Endodermal cell (in vitro differentiated cells): ENCODE results near the gene CX3CL1. TPM values are rescaled to one million over a fixed set of nuclear protein-coding genes. Genes with fewer than 3 reads are reported as not detected.
A peak's percentile ranks its signal among the peaks of the same experiment; 100 is the strongest.

Experiments
- DNase-seq: peaks from one replicate; pipeline ENCODE4 v3.0.0-alpha.2; 2017
- H3K27ac ChIP-seq: 2 replicates; pipeline ENCODE4 v1.5.1; 2013; ENCODE audit warnings: mild to moderate bottlenecking, low read depth, low read length, moderate library complexity
- H3K27me3 ChIP-seq: 2 replicates; pipeline ENCODE4 v1.6.1; 2013; ENCODE audit warnings: mild to moderate bottlenecking, low read length, moderate library complexity; ENCODE audit not compliant: insufficient read depth, control insufficient read depth, poor library complexity, severe bottlenecking
- H3K36me3 ChIP-seq: 2 replicates; pipeline ENCODE4 v1.7.0; 2013; ENCODE audit warnings: mild to moderate bottlenecking, low read length, moderate library complexity; ENCODE audit not compliant: control insufficient read depth, insufficient read depth
- H3K4me1 ChIP-seq: one replicate; pipeline ENCODE4 v1.7.0; 2013; ENCODE audit warnings: low read length; ENCODE audit not compliant: control insufficient read depth, insufficient read depth
- H3K4me3 ChIP-seq: 2 replicates; pipeline ENCODE4 v1.5.1; 2013; ENCODE audit warnings: mild to moderate bottlenecking, low read length, moderate library complexity
- H3K9ac ChIP-seq: 2 replicates; pipeline ENCODE4 v1.6.1; 2013; ENCODE audit warnings: mild to moderate bottlenecking, low read length, moderate library complexity; ENCODE audit not compliant: poor library complexity, severe bottlenecking; ENCODE audit errors: extremely low read depth
- H3K9me3 ChIP-seq: 2 replicates; pipeline ENCODE4 v1.6.1; 2013; ENCODE audit warnings: mild to moderate bottlenecking, low read length, moderate library complexity; ENCODE audit not compliant: control insufficient read depth
- H3K27ac Mint-ChIP-seq: 2 replicates; pipeline ENCODE4 v1.8.0; 2020; ENCODE audit warnings: mixed read lengths
- H3K27me3 Mint-ChIP-seq: 2 replicates; pipeline ENCODE4 v1.8.0; 2021; ENCODE audit warnings: mild to moderate bottlenecking, mixed read lengths; ENCODE audit not compliant: insufficient read depth
- H3K36me3 Mint-ChIP-seq: 2 replicates; pipeline ENCODE4 v1.8.0; 2020; ENCODE audit warnings: low read depth, mixed read lengths
- H3K4me1 Mint-ChIP-seq: 2 replicates; pipeline ENCODE4 v1.8.0; 2020; ENCODE audit warnings: mixed read lengths
- H3K4me3 Mint-ChIP-seq: 2 replicates; pipeline ENCODE4 v1.8.0; 2020; ENCODE audit warnings: mild to moderate bottlenecking, moderate library complexity, mixed read lengths
- H3K9me3 Mint-ChIP-seq: 2 replicates; pipeline ENCODE4 v1.8.0; 2020; ENCODE audit warnings: mild to moderate bottlenecking, mixed read lengths
- CTCF ChIP-seq: fragments of 200-600 bp; sonication (generic); conservative IDR thresholded peaks from 2 replicates; pipeline ENCODE4 v1.5.0; 2021; ENCODE audit warnings: antibody characterized with exemption, mild to moderate bottlenecking
- WGBS, 2 experiments: methylation state at CpG; one replicate each; pipeline versions ENCODE4 v1.1.5 to v1.1.7; 2013; ENCODE audit warnings: missing lambda C conversion rate in 2 of 2, mixed read lengths in 1 of 2; ENCODE audit not compliant: insufficient coverage in 1 of 2, insufficient read length in 1 of 2; 5-methylcytosine and 5-hydroxymethylcytosine counted together
- total RNA-seq, 2 donors: library from RNA; stranded (reverse); fragmentation: NEBNext Ultra II Directional in 1 of 2; extraction: Animal tissue kit (Norgen Biotek cat#: 25700) in 1 of 2; gene quantifications; 2 replicates in 1 of 2; 3 replicates in 1 of 2; pipeline ENCODE4 v1.2.1, GENCODE V29; 2021

CX3CL1 gene
- total RNA-seq, 2 donors from 2014 or later, result 0.18 to 1.0 TPM

GRCh38 chr16:57386381-57386951 lies 14.2 kb downstream of the CX3CL1 start:
- H3K27ac Mint-ChIP-seq, result peak overlapping the region; percentile 26

GRCh38 chr16:57387598-57388354 lies 15.5 kb downstream of the CX3CL1 start:
- H3K4me3 Mint-ChIP-seq, result no peak overlapping the region
- H3K36me3 Mint-ChIP-seq, result no peaks in the 10 kb centered on the region
- DNase-seq, result no peak

More at GRCh38 chr16:57386381-57386951, 14.2 kb downstream of the CX3CL1 start:
- H3K9me3 Mint-ChIP-seq, result no peaks in the 10 kb centered on the region
- no peaks in the 10 kb centered on the region for H3K36me3 Mint-ChIP-seq
- Histone ChIP-seq H3K4me3 (no peak overlapping the region), H3K9me3 (no peaks in the 10 kb centered on the region), H3K4me1 (no peaks in the 10 kb centered on the region), H3K27me3 (no peaks in the 10 kb centered on the region), H3K27ac (no peak overlapping the region), H3K36me3 (no peaks in the 10 kb centered on the region), H3K9ac (no peak overlapping the region)
- no peak for TF ChIP-seq CTCF
- no peak overlapping the region for H3K4me3 Mint-ChIP-seq
- H3K27me3 Mint-ChIP-seq, result peaks cover 5% of the 10 kb centered on the region
- H3K4me1 Mint-ChIP-seq, result no peaks in the 10 kb centered on the region
- WGBS, 2 experiments, result 62 to 68% methylated on average over 3 to 5 of the region's 5 CpGs
- DNase-seq, result no peak

More at GRCh38 chr16:57387598-57388354, 15.5 kb downstream of the CX3CL1 start:
- Histone ChIP-seq H3K9ac (no peak overlapping the region), H3K9me3 (no peaks in the 10 kb centered on the region), H3K27ac (no peak overlapping the region), H3K27me3 (peaks cover 2% of the 10 kb centered on the region), H3K4me1 (no peaks in the 10 kb centered on the region), H3K4me3 (no peak overlapping the region), H3K36me3 (no peaks in the 10 kb centered on the region)
- Mint-ChIP-seq H3K27ac (no peak overlapping the region), H3K4me1 (no peaks in the 10 kb centered on the region), H3K27me3 (peaks cover 7% of the 10 kb centered on the region), H3K9me3 (no peaks in the 10 kb centered on the region)
- 89 to 92% methylated on average over 2 to 3 of the region's 3 CpGs for WGBS, 2 experiments
- no peak for TF ChIP-seq CTCF
